ENCODE data around the gene DBH. TPM values are rescaled to one million over a fixed set of nuclear protein-coding genes. Genes with fewer than 3 reads are reported as not detected.

DBH gene
- total and polyA plus RNA-seq, 2 donors (not counting 3 experiments of a cell fraction or from before 2014, with no cell fraction given) = not detected

- H3K9me1 ChIP-seq (replicated peaks; ENCODE audit: control insufficient read depth, extremely low read depth, insufficient read depth, low read length) = no peaks in the 10 kb centered on the region
- H3K4me2 ChIP-seq (ENCODE audit: insufficient read depth, low read length) = no peak overlapping the region
- no peak overlapping the region for H3K9ac ChIP-seq (replicated peaks; ENCODE audit: extremely low read depth, insufficient read depth, low read length)
- H2AFZ ChIP-seq (ENCODE audit: low read depth, low read length) = no peak overlapping the region
- ChIA-PET POLR2A (no interaction called here), CTCF (no interaction called here)
- no peaks in the 10 kb centered on the region for H3K9me3 ChIP-seq (replicated peaks; ENCODE audit: control insufficient read depth, insufficient read depth, low read length)
- no peaks in the 10 kb centered on the region for H3K4me1 ChIP-seq (ENCODE audit: control insufficient read depth, extremely low read depth, insufficient read depth, low read length)
- FAIRE-seq (no peak), DNase-seq (ENCODE audit: low read depth, low spot score) (no peak)
- BruUV-seq (replicated peaks) = no TSS peak
- H3K4me3 ChIP-seq (replicated peaks in 1 of 3; ENCODE audit: insufficient read depth in 1 of 3, low read depth in 1 of 3, low read length in 3 of 3) = no peak overlapping the region
- no peak for TF ChIP-seq GATA2 (IDR thresholded peaks at IDR 0.05; ENCODE audit: insufficient read depth, insufficient read length, low read depth, low read length)
- no peak for TF ChIP-seq JUN (IDR thresholded peaks at IDR 0.05; ENCODE audit: borderline replicate concordance, insufficient read depth, insufficient read length, low read depth)
- TF ChIP-seq POLR2A (IDR thresholded peaks at IDR 0.05; ENCODE audit: low read depth, low read length) = no peak
- TF ChIP-seq POLR2AphosphoS5 (IDR thresholded peaks at IDR 0.05; ENCODE audit: insufficient read depth, low read depth, low read length) = no peak
- TF ChIP-seq, protein P1, sequence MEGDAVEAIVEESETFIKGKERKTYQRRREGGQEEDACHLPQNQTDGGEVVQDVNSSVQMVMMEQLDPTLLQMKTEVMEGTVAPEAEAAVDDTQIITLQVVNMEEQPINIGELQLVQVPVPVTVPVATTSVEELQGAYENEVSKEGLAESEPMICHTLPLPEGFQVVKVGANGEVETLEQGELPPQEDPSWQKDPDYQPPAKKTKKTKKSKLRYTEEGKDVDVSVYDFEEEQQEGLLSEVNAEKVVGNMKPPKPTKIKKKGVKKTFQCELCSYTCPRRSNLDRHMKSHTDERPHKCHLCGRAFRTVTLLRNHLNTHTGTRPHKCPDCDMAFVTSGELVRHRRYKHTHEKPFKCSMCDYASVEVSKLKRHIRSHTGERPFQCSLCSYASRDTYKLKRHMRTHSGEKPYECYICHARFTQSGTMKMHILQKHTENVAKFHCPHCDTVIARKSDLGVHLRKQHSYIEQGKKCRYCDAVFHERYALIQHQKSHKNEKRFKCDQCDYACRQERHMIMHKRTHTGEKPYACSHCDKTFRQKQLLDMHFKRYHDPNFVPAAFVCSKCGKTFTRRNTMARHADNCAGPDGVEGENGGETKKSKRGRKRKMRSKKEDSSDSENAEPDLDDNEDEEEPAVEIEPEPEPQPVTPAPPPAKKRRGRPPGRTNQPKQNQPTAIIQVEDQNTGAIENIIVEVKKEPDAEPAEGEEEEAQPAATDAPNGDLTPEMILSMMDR (IDR thresholded peaks at IDR 0.05; ENCODE audit: extremely low read depth in 1 of 2, insufficient read depth in 1 of 2, low read depth in 1 of 2, low read length in 2 of 2) = no peak
- TF ChIP-seq EZH2 (IDR thresholded peaks at IDR 0.05; ENCODE audit: borderline replicate concordance, low read depth, low read length, severe bottlenecking) = no peak
- TF ChIP-seq, protein P2, sequence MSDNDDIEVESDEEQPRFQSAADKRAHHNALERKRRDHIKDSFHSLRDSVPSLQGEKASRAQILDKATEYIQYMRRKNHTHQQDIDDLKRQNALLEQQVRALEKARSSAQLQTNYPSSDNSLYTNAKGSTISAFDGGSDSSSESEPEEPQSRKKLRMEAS (IDR thresholded peaks at IDR 0.05; ENCODE audit: insufficient read depth, insufficient read length) = no peak
- TF ChIP-seq FOS (IDR thresholded peaks at IDR 0.05; ENCODE audit: borderline replicate concordance, insufficient read depth, low read length) = no peak
- TF ChIP-seq MYC (IDR thresholded peaks at IDR 0.05; ENCODE audit: low read depth, low read length) = no peak
- H4K20me1 ChIP-seq (replicated peaks; ENCODE audit: control insufficient read depth, extremely low read depth, insufficient read depth, low read length) = no peaks in the 10 kb centered on the region
- intact Hi-C loops (cut with micrococcal nuclease) (no loop called here), dilution Hi-C loops (cut with MboI; ENCODE audit: extremely low pct_ligation_motif_present, low sequenced_read_pairs) (no loop called here)
- peaks cover 0 to 3% of the 10 kb centered on the region in 2 experiments for H3K27me3 ChIP-seq (ENCODE audit: control insufficient read depth in 2 of 2, insufficient read depth in 2 of 2, low read length in 2 of 2)
- no peaks in the 10 kb centered on the region for H3K36me3 ChIP-seq (ENCODE audit: control insufficient read depth in 2 of 2, extremely low read depth in 1 of 2, insufficient read depth in 2 of 2, low read length in 2 of 2)
- H3K27ac ChIP-seq (ENCODE audit: insufficient read depth, low read depth, low read length) = no peak overlapping the region
- H3K79me2 ChIP-seq (ENCODE audit: control insufficient read depth, insufficient read depth, low read length) = no peaks in the 10 kb centered on the region
These were observed 32.8 kb upstream of the DBH start for GRCh38 chr9:133603135-133603927.

Measured in endothelial cell of umbilical vein (primary cell).